HCT116 (cell line): Measurements from ENCODE around the gene MICAL3. TPM values are rescaled to one million over a fixed set of nuclear protein-coding genes. Genes with fewer than 3 reads are reported as not detected.

Experiments used
- ATAC-seq: fragments of 200-7000 bp; cut with Tn5 transposase; 2 replicates; pipeline ENCODE4 v1.9.1; 2020; ENCODE audit warnings: mild to moderate bottlenecking, moderate library complexity
- BruUV-seq: library from RNA; stranded (reverse); fragments of 400-500 nt; replicated peaks from 2 replicates; lab custom pipeline; 2021; lab: Mats Ljungman, UMichigan
- CTCF ChIA-PET: fragments of 300-600 bp; sonication (Branson Sonifier 250); formaldehyde crosslinking; loops from one replicate; lab custom pipeline; 2021; ENCODE audit warnings: antibody characterized with exemption; lab: Charles Lee
- POLR2A ChIA-PET: fragments of 300-600, 350-600 bp; sonication (Branson Sonifier 250); formaldehyde crosslinking; loops from one replicate; lab custom pipeline; 2021; ENCODE audit warnings: antibody characterized with exemption; lab: Charles Lee
- RAD21 ChIA-PET, 2 experiments: fragments of 300-600 bp; sonication (Branson Sonifier 250); formaldehyde crosslinking; loops; one replicate each; lab custom pipeline; 2023; ENCODE audit warnings: low total read pairs in 2 of 2; ENCODE audit not compliant: uncharacterized antibody in 2 of 2, unreplicated experiment in 2 of 2, low non-redundant PET in 1 of 2; lab: Charles Lee
- DNase-seq: peaks from one replicate; pipeline ENCODE4 v3.0.0-alpha.2; 2010; ENCODE audit warnings: low read depth, low spot score
- H2AFZ ChIP-seq: fragments of 200-600 bp; shearing (Covaris generic), sonication (generic); 2 replicates; pipeline ENCODE4 v1.6.1; 2017; ENCODE audit warnings: low read depth, mixed run types, mixed read lengths, antibody characterized with exemption, low read length; ENCODE audit not compliant: poor library complexity, severe bottlenecking
- H3K27ac ChIP-seq: 2 replicates; pipeline ENCODE4 v1.5.1; 2012; ENCODE audit warnings: low read depth, low read length
- H3K27me3 ChIP-seq: fragments of 200-600 bp; sonication (generic); 2 replicates; pipeline ENCODE4 v1.6.1; 2016; ENCODE audit warnings: mixed run types, low read length, mixed read lengths; ENCODE audit not compliant: insufficient read depth
- H3K36me3 ChIP-seq, 2 experiments: fragments of 200-500 bp in 1 of 2; fragments of 200-600 bp in 1 of 2; sonication (Bioruptor generic) in 1 of 2; sonication (generic) in 1 of 2; 2 replicates each; pipeline versions ENCODE4 v1.5.1 to v1.6.1; 2014 to 2016; ENCODE audit warnings: low read length in 2 of 2, inconsistent platforms in 1 of 2, mixed read lengths in 1 of 2, mixed run types in 1 of 2; ENCODE audit not compliant: insufficient read depth in 2 of 2, control insufficient read depth in 1 of 2
- H3K4me1 ChIP-seq, 2 experiments: fragments of 200-600 bp in 1 of 2; sonication (generic) in 1 of 2; 2 replicates each; pipeline versions ENCODE4 v1.5.1 to v1.6.1; 2012 to 2017; ENCODE audit warnings: low read length in 2 of 2, inconsistent platforms in 1 of 2, mild to moderate bottlenecking in 1 of 2, mixed read lengths in 1 of 2, mixed run types in 1 of 2, moderate library complexity in 1 of 2; ENCODE audit not compliant: insufficient read depth in 2 of 2, control insufficient read depth in 1 of 2
- H3K4me2 ChIP-seq: fragments of 200-600 bp; sonication (generic); 2 replicates; pipeline ENCODE4 v1.6.1; 2017; ENCODE audit warnings: mixed run types, low read length, mixed read lengths
- H3K4me3 ChIP-seq, 2 experiments: fragments of 200-600 bp in 1 of 2; sonication (generic) in 1 of 2; replicated peaks in 1 of 2; 2 replicates each; pipeline ENCODE4 v1.5.1; 2011 to 2016; ENCODE audit warnings: low read length in 2 of 2, control low read depth in 1 of 2, low read depth in 1 of 2, mild to moderate bottlenecking in 1 of 2, mixed read lengths in 1 of 2, mixed run types in 1 of 2
- H3K79me2 ChIP-seq: fragments of 200-600 bp; sonication (generic); 2 replicates; pipeline ENCODE4 v1.6.1; 2017; ENCODE audit warnings: mild to moderate bottlenecking, mixed run types, low read length, moderate library complexity, mixed read lengths; ENCODE audit not compliant: insufficient read depth
- H3K9ac ChIP-seq: fragments of 200-600 bp; sonication (generic); 2 replicates; pipeline ENCODE4 v1.6.1; 2016; ENCODE audit warnings: low read length, mixed read lengths
- H3K9me2 ChIP-seq: fragments of 200-600 bp; sonication (generic), shearing (Covaris generic); 2 replicates; pipeline ENCODE4 v1.6.1; 2017; ENCODE audit warnings: mixed run types, mild to moderate bottlenecking, moderate library complexity; ENCODE audit not compliant: insufficient read depth
- H3K9me3 ChIP-seq, 2 experiments: fragments of 200-500 bp in 1 of 2; fragments of 200-600 bp in 1 of 2; sonication (Bioruptor generic) in 1 of 2; sonication (generic) in 1 of 2; 2 replicates each; pipeline ENCODE4 v1.6.1; 2014 to 2017; ENCODE audit warnings: low read length in 2 of 2, mixed read lengths in 2 of 2, inconsistent platforms in 1 of 2, low read depth in 1 of 2, mild to moderate bottlenecking in 1 of 2, mixed run types in 1 of 2, moderate library complexity in 1 of 2; ENCODE audit not compliant: control insufficient read depth in 1 of 2, insufficient read depth in 1 of 2
- H4K20me1 ChIP-seq: fragments of 200-600 bp; sonication (generic), shearing (Covaris generic); 2 replicates; pipeline ENCODE4 v1.6.1; 2017; ENCODE audit warnings: mixed run types, mild to moderate bottlenecking, moderate library complexity; ENCODE audit not compliant: insufficient read depth
- ATF3 ChIP-seq: IDR thresholded peaks from 2 replicates; pipeline ENCODE4 v1.6.1; 2012
- CBX3 ChIP-seq: IDR thresholded peaks from 2 replicates; pipeline ENCODE4 v1.6.1; 2012; ENCODE audit warnings: low read depth
- CEBPB ChIP-seq: IDR thresholded peaks from 2 replicates; pipeline ENCODE4 v1.6.1; 2012; ENCODE audit warnings: low read depth
- CTCF ChIP-seq, 3 experiments: fragments of 200-600 bp in 1 of 3; sonication (generic) in 1 of 3; IDR thresholded peaks in 2 of 3; conservative IDR thresholded peaks in 1 of 3; 2 replicates each; pipeline ENCODE4 v1.5.1; 2012 to 2017; ENCODE audit warnings: low read depth in 2 of 3, low read length in 2 of 3, antibody characterized with exemption in 1 of 3, borderline replicate concordance in 1 of 3, control low read depth in 1 of 3, mild to moderate bottlenecking in 1 of 3, mixed read lengths in 1 of 3, mixed run types in 1 of 3, moderate library complexity in 1 of 3; ENCODE audit not compliant: insufficient read depth in 1 of 3
- EZH2 ChIP-seq: fragments of 200-600 bp; sonication (generic); IDR thresholded peaks from 2 replicates; pipeline ENCODE4 v1.6.1; 2017; ENCODE audit warnings: antibody characterized with exemption, mixed run types
- EZH2phosphoT487 ChIP-seq: fragments of 200-600 bp; IDR thresholded peaks from 2 replicates; pipeline ENCODE4 v1.6.1; 2018; ENCODE audit warnings: antibody characterized with exemption, borderline replicate concordance
- JUND ChIP-seq: IDR thresholded peaks from 2 replicates; pipeline ENCODE4 v1.6.1; 2012
- MAX ChIP-seq: IDR thresholded peaks from 2 replicates; pipeline ENCODE4 v1.6.1; 2012
- POLR2A ChIP-seq: IDR thresholded peaks from 2 replicates; pipeline ENCODE4 v1.7.0; 2011; ENCODE audit warnings: borderline replicate concordance; ENCODE audit not compliant: insufficient read depth, insufficient read length; ENCODE audit errors: extremely low read depth
- RAD21 ChIP-seq: IDR thresholded peaks from 2 replicates; pipeline ENCODE4 v1.6.1; 2012; ENCODE audit warnings: low read depth, mild to moderate bottlenecking
- REST ChIP-seq: IDR thresholded peaks from 2 replicates; pipeline ENCODE4 v1.6.1; 2012; ENCODE audit warnings: low read depth
- SIN3A ChIP-seq: IDR thresholded peaks from 2 replicates; pipeline ENCODE4 v1.6.1; 2012; ENCODE audit warnings: low read depth
- SP1 ChIP-seq: IDR thresholded peaks from 2 replicates; pipeline ENCODE4 v1.6.1; 2012; ENCODE audit warnings: low read depth
- SRF ChIP-seq: IDR thresholded peaks from 2 replicates; pipeline ENCODE4 v1.6.1; 2012; ENCODE audit warnings: low read depth
- ZFX ChIP-seq: fragments of 450-650 bp; IDR thresholded peaks from 2 replicates; pipeline ENCODE4 v1.6.1; 2017
- ZNF274 ChIP-seq: fragments of 200-500 bp; sonication (Bioruptor generic); IDR thresholded peaks from 2 replicates; pipeline ENCODE4 v1.6.1; 2014; ENCODE audit warnings: mild to moderate bottlenecking, low read depth, low read length, inconsistent platforms
- intact Hi-C: fragments of 100-400 bp; cut with micrococcal nuclease; formaldehyde crosslinking; loops from 2 replicates; pipeline ENCODE4 v1.10.0; 2022
- total RNA-seq: library from RNA; stranded (reverse); gene quantifications from one replicate; pipeline ENCODE4 v1.2.1, GENCODE V29; 2021; ENCODE audit not compliant: unreplicated experiment

Gene MICAL3
- total RNA-seq, 1 experiment from 2014 or later = 30.8 TPM

GRCh38 chr22:17896586-17896985 lies 127.8 kb downstream of the MICAL3 start:
- no peak for DNase-seq
- Histone ChIP-seq H3K36me3 (peaks cover 19 to 24% of the 10 kb centered on the region in 2 experiments; a peak in 3 of 4 replicates), H3K4me2 (no peak overlapping the region), H3K4me3 (no peak overlapping the region), H3K9ac (no peak overlapping the region), H3K27ac (no peak overlapping the region), H4K20me1 (no peaks in the 10 kb centered on the region), H3K27me3 (no peaks in the 10 kb centered on the region), H3K4me1 (no peaks in the 10 kb centered on the region), H3K9me3 (no peaks in the 10 kb centered on the region), H3K79me2 (no peaks in the 10 kb centered on the region), H3K9me2 (no peaks in the 10 kb centered on the region), H2AFZ (no peak overlapping the region)
- TF ChIP-seq CTCF (IDR thresholded peaks at IDR 0.05 in 2 of 3, conservative IDR thresholded peaks at IDR 0.05 in 1 of 3; ENCODE audit: borderline replicate concordance in 1 of 3, insufficient read depth in 1 of 3, low read depth in 2 of 3, low read length in 2 of 3) (peak in 2 of 3 experiments; percentile 47 to 50; a peak in 4 of 6 replicates), JUND (no peak), RAD21 (peak; percentile 21; the same call in 1 of the 2 replicates), CEBPB (no peak)
- BruUV-seq = no TSS peak
- ATAC-seq = peak; percentile 90
- POLR2A ChIA-PET = no interaction called here
- intact Hi-C loops = loop anchor here (2.0 kb wide), 1 partner anchor 180 kb away; the partner anchor contains the start of gene PEX26
- RAD21 ChIA-PET = no interaction called here
- CTCF ChIA-PET = interaction anchor here (0.9 kb wide), 1 partner anchor 179 kb away, joined by 4 read pairs; no protein-coding TSS in a partner anchor

GRCh38 chr22:17893900-17894535 lies 130.3 kb downstream of the MICAL3 start:
- ChIA-PET RAD21 (no interaction called here), POLR2A (interaction anchor here (0.7 kb wide), 1 partner anchor 68 kb away, joined by 3 read pairs; no protein-coding TSS in a partner anchor), CTCF (no interaction called here)
- DNase-seq = no peak
- no peaks in the 10 kb centered on the region for H3K79me2 ChIP-seq
- BruUV-seq = no TSS peak
- H3K4me1 ChIP-seq = no peaks in the 10 kb centered on the region
- H4K20me1 ChIP-seq = no peaks in the 10 kb centered on the region
- no peak for ATAC-seq
- H2AFZ ChIP-seq = no peak overlapping the region
- H3K9me2 ChIP-seq = no peaks in the 10 kb centered on the region
- intact Hi-C loops = no loop called here
- H3K4me2 ChIP-seq = no peak overlapping the region
- no peak overlapping the region for H3K4me3 ChIP-seq
- no peaks in the 10 kb centered on the region for H3K27me3 ChIP-seq
- H3K27ac ChIP-seq = no peak overlapping the region
- H3K9me3 ChIP-seq = no peaks in the 10 kb centered on the region
- H3K36me3 ChIP-seq = peaks cover 26 to 31% of the 10 kb centered on the region in 2 experiments; a peak in 3 of 4 replicates
- no peak overlapping the region for H3K9ac ChIP-seq
- no peak for TF ChIP-seq EZH2phosphoT487
- no peak for TF ChIP-seq EZH2
- no peak for TF ChIP-seq ZNF274
- no peak for TF ChIP-seq POLR2A
- no peak for TF ChIP-seq SP1
- no peak for TF ChIP-seq RAD21
- no peak for TF ChIP-seq REST
- TF ChIP-seq CBX3 = no peak
- no peak for TF ChIP-seq MAX
- TF ChIP-seq SIN3A = no peak
- TF ChIP-seq ZFX = no peak
- no peak for TF ChIP-seq ATF3
- no peak for TF ChIP-seq SRF
